ENCODE measurements around the gene ARGLU1. TPM values are rescaled to one million over a fixed set of nuclear protein-coding genes. Genes with fewer than 3 reads are reported as not detected.
A peak's percentile ranks its signal among the peaks of the same experiment; 100 is the strongest.

ARGLU1 gene
- total and polyA plus RNA-seq, 2 experiments from 2014 or later: 146 to 173 TPM

DNA sequence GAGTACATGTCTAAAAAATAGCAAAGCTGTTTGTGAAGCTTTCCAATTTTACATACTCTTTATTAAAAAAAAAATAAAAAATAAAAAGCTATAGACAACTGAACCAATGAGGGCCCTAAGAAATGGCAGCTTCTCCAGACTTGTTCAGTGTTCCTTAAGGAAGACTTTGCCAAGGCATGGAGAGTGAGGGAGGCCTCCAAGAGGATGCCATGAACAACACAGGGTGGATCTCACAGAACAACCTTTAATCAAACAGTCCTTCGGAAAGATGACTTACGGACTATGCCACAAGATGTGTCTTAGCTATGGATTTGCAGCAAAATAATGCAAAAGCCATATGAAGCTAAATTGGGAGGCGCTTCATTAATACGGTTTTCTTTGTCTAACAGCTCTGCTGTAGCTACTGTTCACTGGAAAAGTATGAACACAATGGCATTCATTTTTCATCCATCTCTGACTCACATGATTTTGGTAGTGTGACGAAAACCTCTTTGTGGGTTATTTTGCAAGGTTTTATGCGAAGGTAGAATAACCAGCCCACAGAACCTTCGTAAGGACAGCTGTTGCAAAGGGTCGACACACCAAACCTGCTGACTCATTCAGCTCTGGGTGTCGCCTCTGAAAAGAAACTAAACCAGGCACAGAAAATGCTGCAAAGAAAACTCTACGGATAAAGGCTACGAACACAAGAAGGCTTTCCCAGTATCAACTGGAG, 60.2 kb downstream of the ARGLU1 start:
- no peaks in the 10 kb centered on the region for H3K36me3 ChIP-seq
- H3K27me3 ChIP-seq: no peaks in the 10 kb centered on the region
- peaks cover 3% of the 10 kb centered on the region for H3K4me1 ChIP-seq (ENCODE audit: low read depth)
- H3K4me3 ChIP-seq: no peak overlapping the region
- peak in 1 of 2 donors; percentile 96 for DNase-seq (ENCODE audit: low read depth in 1 of 2, low spot score in 1 of 2)
- no peak overlapping the region for H3K27ac ChIP-seq
- TF ChIP-seq, protein P1, sequence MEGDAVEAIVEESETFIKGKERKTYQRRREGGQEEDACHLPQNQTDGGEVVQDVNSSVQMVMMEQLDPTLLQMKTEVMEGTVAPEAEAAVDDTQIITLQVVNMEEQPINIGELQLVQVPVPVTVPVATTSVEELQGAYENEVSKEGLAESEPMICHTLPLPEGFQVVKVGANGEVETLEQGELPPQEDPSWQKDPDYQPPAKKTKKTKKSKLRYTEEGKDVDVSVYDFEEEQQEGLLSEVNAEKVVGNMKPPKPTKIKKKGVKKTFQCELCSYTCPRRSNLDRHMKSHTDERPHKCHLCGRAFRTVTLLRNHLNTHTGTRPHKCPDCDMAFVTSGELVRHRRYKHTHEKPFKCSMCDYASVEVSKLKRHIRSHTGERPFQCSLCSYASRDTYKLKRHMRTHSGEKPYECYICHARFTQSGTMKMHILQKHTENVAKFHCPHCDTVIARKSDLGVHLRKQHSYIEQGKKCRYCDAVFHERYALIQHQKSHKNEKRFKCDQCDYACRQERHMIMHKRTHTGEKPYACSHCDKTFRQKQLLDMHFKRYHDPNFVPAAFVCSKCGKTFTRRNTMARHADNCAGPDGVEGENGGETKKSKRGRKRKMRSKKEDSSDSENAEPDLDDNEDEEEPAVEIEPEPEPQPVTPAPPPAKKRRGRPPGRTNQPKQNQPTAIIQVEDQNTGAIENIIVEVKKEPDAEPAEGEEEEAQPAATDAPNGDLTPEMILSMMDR (IDR thresholded peaks at IDR 0.05; ENCODE audit: low read depth, low read length): no peak
- H3K9me3 ChIP-seq (ENCODE audit: low read depth): no peaks in the 10 kb centered on the region

DNA sequence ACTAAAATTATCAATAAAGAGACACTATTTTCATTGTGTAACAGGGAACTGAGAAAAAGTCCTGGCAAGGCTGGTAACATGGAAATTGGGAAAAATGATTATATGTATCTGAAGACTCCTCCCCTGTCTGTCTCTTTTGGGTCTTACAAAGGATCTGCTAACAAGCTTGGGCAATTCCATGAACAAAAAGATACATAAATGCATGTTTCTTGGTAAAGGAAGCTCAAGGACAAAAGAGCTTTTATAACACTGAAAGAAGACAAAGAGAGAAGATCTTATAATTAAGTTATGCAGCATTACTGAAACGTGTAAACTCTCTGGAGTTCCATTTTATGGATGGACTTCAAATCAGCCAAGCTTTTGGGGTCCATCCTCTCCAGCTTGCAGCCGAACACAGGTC, 61.7 kb downstream of the ARGLU1 start:
- Histone ChIP-seq H3K9me3 (ENCODE audit: low read depth) (no peaks in the 10 kb centered on the region), H3K4me1 (ENCODE audit: low read depth) (peaks cover 3% of the 10 kb centered on the region), H3K27ac (no peak overlapping the region), H3K36me3 (no peaks in the 10 kb centered on the region), H3K27me3 (no peaks in the 10 kb centered on the region), H3K4me3 (no peak overlapping the region)
- no peak for DNase-seq (ENCODE audit: low read depth in 1 of 2, low spot score in 1 of 2)
- TF ChIP-seq, protein P1 (IDR thresholded peaks at IDR 0.05; ENCODE audit: low read depth, low read length): no peak

DNA sequence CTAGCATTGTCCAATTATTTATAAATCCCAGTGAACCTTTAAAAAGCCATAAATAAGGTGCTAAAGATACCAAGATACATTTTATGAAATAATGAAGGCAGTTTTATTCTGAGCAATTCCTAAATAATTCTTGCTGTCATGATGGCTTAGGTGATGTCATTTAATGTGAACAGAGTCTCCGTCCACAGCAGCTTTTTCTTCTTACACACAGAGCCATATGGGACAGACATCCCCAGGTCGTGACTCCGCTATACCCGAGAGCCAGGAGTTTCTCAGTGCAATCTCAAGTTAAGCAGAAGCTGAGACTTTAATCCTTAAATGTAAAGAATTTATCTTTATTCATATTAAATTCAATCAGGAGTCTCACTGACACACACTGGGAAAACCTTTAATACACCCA, 62.2 kb downstream of the ARGLU1 start:
- peaks cover 3% of the 10 kb centered on the region for H3K4me1 ChIP-seq (ENCODE audit: low read depth)
- H3K27me3 ChIP-seq: no peaks in the 10 kb centered on the region
- no peak overlapping the region for H3K4me3 ChIP-seq
- TF ChIP-seq, protein P1 (IDR thresholded peaks at IDR 0.05; ENCODE audit: low read depth, low read length): no peak
- no peak for DNase-seq (ENCODE audit: low read depth in 1 of 2, low spot score in 1 of 2)
- H3K27ac ChIP-seq: no peak overlapping the region
- no peaks in the 10 kb centered on the region for H3K36me3 ChIP-seq
- H3K9me3 ChIP-seq (ENCODE audit: low read depth): no peaks in the 10 kb centered on the region

DNA sequence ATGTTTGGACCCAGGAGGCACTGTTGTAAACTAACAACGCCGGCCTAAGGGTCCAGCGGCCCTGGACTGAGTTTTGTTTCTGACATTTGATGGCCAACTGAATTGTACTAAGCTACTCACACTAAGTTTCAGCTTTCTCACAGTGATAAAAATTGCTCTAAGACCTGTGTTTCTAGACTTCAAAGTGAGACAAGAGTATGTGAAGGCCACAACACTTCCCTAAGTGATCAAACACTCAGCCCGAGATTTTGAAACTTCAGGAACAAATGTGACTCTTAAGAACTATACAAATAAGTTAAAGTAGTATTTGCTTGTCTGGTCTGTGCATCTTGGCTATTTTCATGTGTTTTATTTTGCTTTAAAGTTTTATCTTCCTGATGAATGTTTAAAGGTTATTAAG, 62.6 kb downstream of the ARGLU1 start:
- Histone ChIP-seq H3K4me1 (ENCODE audit: low read depth) (peaks cover 3% of the 10 kb centered on the region), H3K9me3 (ENCODE audit: low read depth) (no peaks in the 10 kb centered on the region), H3K4me3 (no peak overlapping the region), H3K27me3 (no peaks in the 10 kb centered on the region), H3K27ac (no peak overlapping the region), H3K36me3 (no peaks in the 10 kb centered on the region)
- TF ChIP-seq, protein P1 (IDR thresholded peaks at IDR 0.05; ENCODE audit: low read depth, low read length): no peak
- DNase-seq (ENCODE audit: low read depth in 1 of 2, low spot score in 1 of 2): no peak

DNA sequence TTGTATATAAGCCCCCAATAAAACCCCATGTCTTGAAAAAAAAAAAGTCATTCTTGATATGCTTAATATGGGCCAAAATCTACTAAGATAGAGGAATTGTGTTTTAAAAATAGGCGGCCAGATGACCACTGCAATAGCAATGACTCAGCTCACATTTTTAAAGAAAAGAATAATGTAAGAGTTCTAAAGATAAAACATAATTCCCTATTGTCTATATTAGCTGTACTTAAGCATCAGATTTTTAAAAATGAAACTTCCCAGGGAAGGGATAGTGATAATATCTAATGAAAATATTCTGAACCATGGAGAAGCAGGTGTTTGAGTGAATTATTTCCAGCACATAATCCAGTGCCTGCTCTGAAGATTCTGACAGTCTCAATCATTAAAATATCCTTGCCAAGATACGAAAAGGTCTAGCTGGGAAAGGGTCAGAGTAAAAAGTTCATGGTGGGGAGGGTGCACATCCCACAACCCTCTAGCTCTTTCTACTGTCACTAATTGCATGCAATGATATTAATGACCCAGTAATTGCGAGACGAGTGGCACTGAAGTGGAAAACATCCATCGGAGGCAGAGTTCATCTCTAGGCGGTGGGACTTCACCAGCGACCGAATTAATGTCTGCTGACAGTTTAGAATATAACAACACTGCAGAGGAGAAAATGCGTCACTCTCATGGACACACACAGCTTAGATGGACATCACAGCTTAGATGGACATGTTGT, 64.0 kb downstream of the ARGLU1 start:
- Histone ChIP-seq H3K27ac (no peak overlapping the region), H3K4me3 (no peak overlapping the region), H3K9me3 (ENCODE audit: low read depth) (no peaks in the 10 kb centered on the region), H3K4me1 (ENCODE audit: low read depth) (peaks cover 3% of the 10 kb centered on the region), H3K27me3 (no peaks in the 10 kb centered on the region), H3K36me3 (no peaks in the 10 kb centered on the region)
- TF ChIP-seq, protein P1 (IDR thresholded peaks at IDR 0.05; ENCODE audit: low read depth, low read length): no peak
- DNase-seq (ENCODE audit: low read depth in 1 of 2, low spot score in 1 of 2): no peak

Measured in cardiac muscle cell (in vitro differentiated cells and primary cell).